Bronchial epithelial cell (primary cell): ENCODE data around the gene C14orf93. TPM values are rescaled to one million over a fixed set of nuclear protein-coding genes. Genes with fewer than 3 reads are reported as not detected.

Experiments
- DNase-seq: peaks from one replicate; pipeline ENCODE4 v3.0.0-alpha.2; 2010; ENCODE audit warnings: low read depth
- FAIRE-seq: peaks from 2 replicates; lab custom pipeline; 2011; peaks lifted over from hg19 to GRCh38; lab: Jason Lieb, UNC
- H3K27me3 ChIP-seq: 2 replicates; pipeline ENCODE4 v1.5.1; 2011; ENCODE audit warnings: low read length; ENCODE audit not compliant: control insufficient read depth, insufficient read depth
- H3K36me3 ChIP-seq: 2 replicates; pipeline ENCODE4 v1.5.1; 2011; ENCODE audit warnings: low read length; ENCODE audit not compliant: control insufficient read depth, insufficient read depth
- H3K4me3 ChIP-seq: 2 replicates; pipeline ENCODE4 v1.5.1; 2011; ENCODE audit warnings: mild to moderate bottlenecking, low read depth, low read length, control low read depth
- CTCF ChIP-seq: IDR thresholded peaks from 2 replicates; pipeline ENCODE4 v1.5.1; 2011; ENCODE audit warnings: mild to moderate bottlenecking, moderate library complexity, low read length, control low read depth, inconsistent platforms; ENCODE audit not compliant: insufficient read depth, severe bottlenecking
- total RNA-seq: library from RNA; depleted of rRNA; stranded (reverse); fragments of >200 nt; gene quantifications from 2 replicates; pipeline ENCODE4 v1.2.1, GENCODE V29; 2014

The C14orf93 gene
- total RNA-seq, 1 donor from 2014 or later: 7.4 TPM

GRCh38 chr14:22985894-22986507 is 23.9 kb downstream of the C14orf93 start:
- DNase-seq (no peak), FAIRE-seq (no peak)

GRCh38 chr14:22984959-22985658 is 24.8 kb downstream of the C14orf93 start:
- no peak for FAIRE-seq

More at GRCh38 chr14:22985894-22986507, 23.9 kb downstream of the C14orf93 start:
- H3K27me3 ChIP-seq: no peaks in the 10 kb centered on the region
- no peak for TF ChIP-seq CTCF
- no peak overlapping the region for H3K4me3 ChIP-seq
- H3K36me3 ChIP-seq: peaks cover 3% of the 10 kb centered on the region

GRCh38 chr14:22982477-22983245 is 27.3 kb downstream of the C14orf93 start, which contains the start of gene AJUBA:
TSS of gene AJUBA (minus strand) at chr14:22982551. CDS start at chr14:22982266, 285 bp downstream.
- peak; percentile 6 for TF ChIP-seq CTCF
- FAIRE-seq (no peak), DNase-seq (peak; percentile 72)
- Histone ChIP-seq H3K27me3 (no peaks in the 10 kb centered on the region), H3K4me3 (peak within 1 kb of the TSS; percentile 84), H3K36me3 (peaks cover 8% of the 10 kb centered on the region)

More at GRCh38 chr14:22984959-22985658, 24.8 kb downstream of the C14orf93 start:
- no peak for TF ChIP-seq CTCF
- DNase-seq: no peak
- Histone ChIP-seq H3K36me3 (peaks cover 3% of the 10 kb centered on the region), H3K27me3 (no peaks in the 10 kb centered on the region), H3K4me3 (no peak overlapping the region)

- DNase-seq (no peak), FAIRE-seq (no peak)
- Histone ChIP-seq H3K27me3 (no peaks in the 10 kb centered on the region), H3K4me3 (peak overlapping the region; percentile 84), H3K36me3 (peaks cover 8% of the 10 kb centered on the region)
- no peak for TF ChIP-seq CTCF
Observed at GRCh38 chr14:22981876-22982476, 28.0 kb downstream of the C14orf93 start.

GRCh38 chr14:22981090-22981875 is 28.7 kb downstream of the C14orf93 start:
- H3K27me3 ChIP-seq: no peaks in the 10 kb centered on the region
- FAIRE-seq (no peak), DNase-seq (peak; percentile 30)
- H3K4me3 ChIP-seq: peak overlapping the region; percentile 84
- TF ChIP-seq CTCF: no peak
- peaks cover 13% of the 10 kb centered on the region for H3K36me3 ChIP-seq
